GM23338 (cell line): Measurements from ENCODE around the gene GNPTAB. TPM values are rescaled to one million over a fixed set of nuclear protein-coding genes. Genes with fewer than 3 reads are reported as not detected.
"Not testable (repeated sequence)": the region's sequence is repeated elsewhere in the genome, so short reads cannot be mapped to it uniquely, and the experiment has no call there.

ENCODE experiments used
- ATAC-seq: fragments of 200-7000 bp; cut with Tn5 transposase; 3 replicates; pipeline ENCODE4 v1.9.1; 2020
- DNase-seq: peaks from one replicate; pipeline ENCODE4 v3.0.0-alpha.2; 2015; ENCODE audit warnings: low spot score
- H2AFZ ChIP-seq: fragments of 200-600 bp; sonication (generic); 2 replicates; pipeline ENCODE4 v1.8.0; 2016; ENCODE audit warnings: antibody characterized with exemption, mild to moderate bottlenecking, moderate library complexity
- H3F3A ChIP-seq: fragments of 200-600 bp; sonication (generic); replicated peaks from 2 replicates; pipeline ENCODE4 v1.8.0; 2017; ENCODE audit warnings: antibody characterized with exemption, mixed run types, low read depth
- H3K27ac ChIP-seq: fragments of 200-600 bp; sonication (generic); 2 replicates; pipeline ENCODE4 v1.6.1; 2016; ENCODE audit warnings: low read depth
- H3K27me3 ChIP-seq: fragments of 200-600 bp; sonication (generic); 2 replicates; pipeline ENCODE4 v1.8.0; 2016; ENCODE audit warnings: mild to moderate bottlenecking, mixed run types, moderate library complexity; ENCODE audit not compliant: insufficient read depth
- H3K36me3 ChIP-seq: fragments of 200-600 bp; sonication (generic); 2 replicates; pipeline ENCODE4 v1.8.0; 2016; ENCODE audit warnings: mild to moderate bottlenecking; ENCODE audit not compliant: insufficient read depth
- H3K4me1 ChIP-seq: fragments of 200-600 bp; sonication (generic); 2 replicates; pipeline ENCODE4 v1.8.0; 2016; ENCODE audit warnings: mild to moderate bottlenecking, moderate library complexity; ENCODE audit not compliant: insufficient read depth
- H3K4me2 ChIP-seq: fragments of 200-600 bp; sonication (generic); 2 replicates; pipeline ENCODE4 v1.7.1; 2017; ENCODE audit warnings: mixed run types
- H3K4me3 ChIP-seq: fragments of 200-600 bp; sonication (generic); 2 replicates; pipeline ENCODE4 v1.6.1; 2016; ENCODE audit warnings: mixed run types
- H3K79me2 ChIP-seq: fragments of 200-600 bp; sonication (generic); replicated peaks from 2 replicates; pipeline ENCODE4 v1.8.0; 2017; ENCODE audit warnings: mild to moderate bottlenecking; ENCODE audit not compliant: insufficient read depth
- H3K9me2 ChIP-seq: fragments of 200-600 bp; sonication (generic); 2 replicates; pipeline ENCODE4 v1.8.0; 2017; ENCODE audit not compliant: insufficient read depth
- H4K20me1 ChIP-seq: fragments of 200-600 bp; sonication (generic); replicated peaks from 2 replicates; pipeline ENCODE4 v1.8.0; 2017; ENCODE audit warnings: mild to moderate bottlenecking; ENCODE audit not compliant: insufficient read depth
- H3K27ac Mint-ChIP-seq: 2 replicates; pipeline ENCODE4 v1.8.0; 2020; ENCODE audit warnings: inconsistent platforms, mild to moderate bottlenecking, moderate library complexity, mixed read lengths
- H3K27me3 Mint-ChIP-seq: 3 replicates; pipeline ENCODE4 v1.8.0; 2022; ENCODE audit warnings: low read depth, mild to moderate bottlenecking, moderate library complexity, mixed read lengths, inconsistent platforms; ENCODE audit not compliant: insufficient read depth, poor library complexity
- H3K36me3 Mint-ChIP-seq: 3 replicates; pipeline ENCODE4 v1.8.0; 2021; ENCODE audit warnings: low read depth, mild to moderate bottlenecking, inconsistent platforms, moderate library complexity, mixed read lengths
- H3K4me1 Mint-ChIP-seq: 3 replicates; pipeline ENCODE4 v1.8.0; 2020; ENCODE audit warnings: mild to moderate bottlenecking, inconsistent platforms, mixed read lengths
- H3K4me3 Mint-ChIP-seq: 3 replicates; pipeline ENCODE4 v1.8.0; 2021; ENCODE audit warnings: moderate library complexity, mild to moderate bottlenecking, inconsistent platforms, mixed read lengths
- H3K9me3 Mint-ChIP-seq: 3 replicates; pipeline ENCODE4 v1.8.0; 2020; ENCODE audit warnings: moderate library complexity, mild to moderate bottlenecking, inconsistent platforms, mixed read lengths
- NANOG ChIP-seq: IDR thresholded peaks from 2 replicates; pipeline ENCODE4 v1.6.1; 2016; ENCODE audit warnings: antibody characterized with exemption, borderline replicate concordance
- polyA plus RNA-seq: library from polyadenylated mRNA; unstranded; fragments of >200 nt; fragmentation: Nextera tagmentation; extraction: Ambion mirVana; gene quantifications from 2 replicates; pipeline ENCODE4 v1.2.1, GENCODE V29; 2016
- total RNA-seq: library from RNA; depleted of rRNA; stranded (reverse); fragments of >200 nt; shearing (Covaris generic); gene quantifications from 2 replicates; pipeline ENCODE4 v1.2.3, GENCODE V29; 2014
- TF ChIP-seq, protein P1 (sequence below): fragments of 250-450 bp; sonication (Bioruptor Pico); IDR thresholded peaks from 2 replicates; pipeline ENCODE4 v1.5.0; 2020; ENCODE audit warnings: mild to moderate bottlenecking, moderate library complexity

Gene GNPTAB
- total and polyA plus RNA-seq, 2 experiments from 2014 or later: 23.6 to 58.3 TPM

DNA sequence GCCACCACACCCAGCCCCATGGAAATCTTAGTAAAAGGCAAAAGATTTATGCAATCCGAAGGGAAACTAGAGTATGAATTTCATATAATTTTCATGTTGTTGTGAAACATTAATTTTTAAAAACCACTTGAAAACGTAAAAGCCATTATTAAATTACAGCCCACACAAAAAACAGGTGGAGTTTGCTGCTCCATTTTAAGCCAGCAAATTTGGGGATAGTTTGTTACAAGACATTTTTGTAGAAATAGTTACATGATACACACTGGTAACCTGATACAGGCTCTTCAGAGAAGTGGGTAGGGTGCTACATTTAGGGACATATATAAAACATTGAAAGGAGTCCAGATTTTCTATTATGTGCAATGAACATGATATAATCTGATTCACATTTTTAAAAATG lies 17.6 kb downstream of the GNPTAB start:
- H2AFZ ChIP-seq: no peak overlapping the region

DNA sequence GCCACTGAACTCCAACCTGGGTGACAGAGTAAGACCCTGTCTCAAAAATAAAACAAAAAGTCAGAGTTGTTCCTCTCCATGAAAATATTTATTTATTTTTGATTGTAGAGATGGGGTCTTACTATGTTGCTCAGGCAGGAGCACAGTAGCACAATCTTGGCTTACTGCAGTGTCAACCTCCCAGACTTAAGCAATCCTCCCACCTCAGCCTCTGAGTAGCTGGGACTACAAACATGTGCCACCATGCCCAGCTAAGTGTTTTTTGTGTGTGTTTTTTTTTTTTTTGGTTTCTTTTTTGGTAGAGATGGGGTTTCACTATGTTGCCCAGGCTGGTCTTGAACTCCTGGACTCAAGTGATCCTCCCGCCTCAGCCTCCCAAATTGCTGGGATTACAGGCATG lies 18.0 kb downstream of the GNPTAB start:
- not testable (repeated sequence) for H3K4me1 Mint-ChIP-seq, DNase-seq, H3K4me2 ChIP-seq, H3K27ac Mint-ChIP-seq, H3F3A ChIP-seq, H3K27ac ChIP-seq, H2AFZ ChIP-seq, H3K4me1 ChIP-seq, H3K4me3 Mint-ChIP-seq, H3K27me3 ChIP-seq, H3K9me2 ChIP-seq, ATAC-seq, H3K4me3 ChIP-seq, H3K9me3 Mint-ChIP-seq, H3K36me3 Mint-ChIP-seq, H3K27me3 Mint-ChIP-seq, H3K36me3 ChIP-seq, H4K20me1 ChIP-seq
- peaks cover 95% of the 10 kb centered on the region for H3K79me2 ChIP-seq

More for the DNA sequence above, 17.6 kb downstream of the GNPTAB start:
- 0 out of 3 replicates have a peak, but pooled peaks cover under 1% of the 10 kb centered on the region for H3K9me3 Mint-ChIP-seq
- Histone ChIP-seq H3K27ac (no peak overlapping the region), H3K36me3 (no peaks in the 10 kb centered on the region), H4K20me1 (no peaks in the 10 kb centered on the region; the same call in 1 of the 2 replicates), H3K9me2 (no peaks in the 10 kb centered on the region), H3K4me3 (no peak overlapping the region), H3K4me1 (no peaks in the 10 kb centered on the region), H3K79me2 (peaks cover 95% of the 10 kb centered on the region), H3K4me2 (no peak overlapping the region), H3F3A (no peaks in the 10 kb centered on the region), H3K27me3 (no peaks in the 10 kb centered on the region)
- H3K4me3 Mint-ChIP-seq: no peak overlapping the region
- no peak overlapping the region for H3K27ac Mint-ChIP-seq
- no peak for DNase-seq
- no peak for TF ChIP-seq NANOG
- TF ChIP-seq, protein P1, sequence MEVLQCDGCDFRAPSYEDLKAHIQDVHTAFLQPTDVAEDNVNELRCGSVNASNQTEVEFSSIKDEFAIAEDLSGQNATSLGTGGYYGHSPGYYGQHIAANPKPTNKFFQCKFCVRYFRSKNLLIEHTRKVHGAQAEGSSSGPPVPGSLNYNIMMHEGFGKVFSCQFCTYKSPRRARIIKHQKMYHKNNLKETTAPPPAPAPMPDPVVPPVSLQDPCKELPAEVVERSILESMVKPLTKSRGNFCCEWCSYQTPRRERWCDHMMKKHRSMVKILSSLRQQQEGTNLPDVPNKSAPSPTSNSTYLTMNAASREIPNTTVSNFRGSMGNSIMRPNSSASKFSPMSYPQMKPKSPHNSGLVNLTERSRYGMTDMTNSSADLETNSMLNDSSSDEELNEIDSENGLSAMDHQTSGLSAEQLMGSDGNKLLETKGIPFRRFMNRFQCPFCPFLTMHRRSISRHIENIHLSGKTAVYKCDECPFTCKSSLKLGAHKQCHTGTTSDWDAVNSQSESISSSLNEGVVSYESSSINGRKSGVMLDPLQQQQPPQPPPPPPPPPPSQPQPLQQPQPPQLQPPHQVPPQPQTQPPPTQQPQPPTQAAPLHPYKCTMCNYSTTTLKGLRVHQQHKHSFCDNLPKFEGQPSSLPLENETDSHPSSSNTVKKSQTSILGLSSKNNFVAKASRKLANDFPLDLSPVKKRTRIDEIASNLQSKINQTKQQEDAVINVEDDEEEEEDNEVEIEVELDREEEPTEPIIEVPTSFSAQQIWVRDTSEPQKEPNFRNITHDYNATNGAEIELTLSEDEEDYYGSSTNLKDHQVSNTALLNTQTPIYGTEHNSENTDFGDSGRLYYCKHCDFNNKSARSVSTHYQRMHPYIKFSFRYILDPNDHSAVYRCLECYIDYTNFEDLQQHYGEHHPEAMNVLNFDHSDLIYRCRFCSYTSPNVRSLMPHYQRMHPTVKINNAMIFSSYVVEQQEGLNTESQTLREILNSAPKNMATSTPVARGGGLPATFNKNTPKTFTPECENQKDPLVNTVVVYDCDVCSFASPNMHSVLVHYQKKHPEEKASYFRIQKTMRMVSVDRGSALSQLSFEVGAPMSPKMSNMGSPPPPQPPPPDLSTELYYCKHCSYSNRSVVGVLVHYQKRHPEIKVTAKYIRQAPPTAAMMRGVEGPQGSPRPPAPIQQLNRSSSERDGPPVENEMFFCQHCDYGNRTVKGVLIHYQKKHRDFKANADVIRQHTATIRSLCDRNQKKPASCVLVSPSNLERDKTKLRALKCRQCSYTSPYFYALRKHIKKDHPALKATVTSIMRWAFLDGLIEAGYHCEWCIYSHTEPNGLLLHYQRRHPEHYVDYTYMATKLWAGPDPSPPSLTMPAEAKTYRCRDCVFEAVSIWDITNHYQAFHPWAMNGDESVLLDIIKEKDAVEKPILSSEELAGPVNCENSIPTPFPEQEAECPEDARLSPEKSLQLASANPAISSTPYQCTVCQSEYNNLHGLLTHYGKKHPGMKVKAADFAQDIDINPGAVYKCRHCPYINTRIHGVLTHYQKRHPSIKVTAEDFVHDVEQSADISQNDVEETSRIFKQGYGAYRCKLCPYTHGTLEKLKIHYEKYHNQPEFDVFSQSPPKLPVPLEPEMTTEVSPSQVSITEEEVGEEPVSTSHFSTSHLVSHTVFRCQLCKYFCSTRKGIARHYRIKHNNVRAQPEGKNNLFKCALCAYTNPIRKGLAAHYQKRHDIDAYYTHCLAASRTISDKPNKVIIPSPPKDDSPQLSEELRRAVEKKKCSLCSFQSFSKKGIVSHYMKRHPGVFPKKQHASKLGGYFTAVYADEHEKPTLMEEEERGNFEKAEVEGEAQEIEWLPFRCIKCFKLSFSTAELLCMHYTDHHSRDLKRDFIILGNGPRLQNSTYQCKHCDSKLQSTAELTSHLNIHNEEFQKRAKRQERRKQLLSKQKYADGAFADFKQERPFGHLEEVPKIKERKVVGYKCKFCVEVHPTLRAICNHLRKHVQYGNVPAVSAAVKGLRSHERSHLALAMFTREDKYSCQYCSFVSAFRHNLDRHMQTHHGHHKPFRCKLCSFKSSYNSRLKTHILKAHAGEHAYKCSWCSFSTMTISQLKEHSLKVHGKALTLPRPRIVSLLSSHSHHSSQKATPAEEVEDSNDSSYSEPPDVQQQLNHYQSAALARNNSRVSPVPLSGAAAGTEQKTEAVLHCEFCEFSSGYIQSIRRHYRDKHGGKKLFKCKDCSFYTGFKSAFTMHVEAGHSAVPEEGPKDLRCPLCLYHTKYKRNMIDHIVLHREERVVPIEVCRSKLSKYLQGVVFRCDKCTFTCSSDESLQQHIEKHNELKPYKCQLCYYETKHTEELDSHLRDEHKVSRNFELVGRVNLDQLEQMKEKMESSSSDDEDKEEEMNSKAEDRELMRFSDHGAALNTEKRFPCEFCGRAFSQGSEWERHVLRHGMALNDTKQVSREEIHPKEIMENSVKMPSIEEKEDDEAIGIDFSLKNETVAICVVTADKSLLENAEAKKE (CRISPR knock-in tag): no peak
- H3K27me3 Mint-ChIP-seq: peaks cover 4% of the 10 kb centered on the region
- ATAC-seq: no peak
- peaks cover 7% of the 10 kb centered on the region; the same call in 2 of the 3 replicates for H3K36me3 Mint-ChIP-seq
- peaks cover 5% of the 10 kb centered on the region; the same call in 2 of the 3 replicates for H3K4me1 Mint-ChIP-seq

DNA sequence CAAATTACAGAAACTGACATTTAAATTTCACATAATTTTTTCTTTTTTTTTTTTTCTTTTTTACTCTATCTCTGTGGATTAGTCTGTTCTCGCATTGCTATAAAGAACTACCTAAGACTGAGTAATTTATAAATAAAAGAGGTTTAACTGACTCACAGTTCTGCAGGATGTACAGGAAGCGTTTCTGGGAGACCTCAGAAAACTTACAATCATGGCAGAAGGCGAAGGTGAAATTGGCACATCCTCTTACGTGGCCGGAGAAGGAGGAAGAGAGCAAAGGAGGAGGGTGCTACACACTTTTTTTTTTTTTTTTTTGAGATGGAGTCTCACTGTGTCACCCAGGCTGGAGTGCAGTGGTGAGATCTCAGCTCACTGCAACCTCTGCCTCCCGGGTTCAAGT lies 19.4 kb downstream of the GNPTAB start:
- H3K27ac Mint-ChIP-seq, H4K20me1 ChIP-seq: not testable (repeated sequence)

More for the DNA sequence above, 19.4 kb downstream of the GNPTAB start:
- not testable (repeated sequence) for ATAC-seq, DNase-seq, H3K4me3 Mint-ChIP-seq, H2AFZ ChIP-seq, H3K4me2 ChIP-seq, H3K4me3 ChIP-seq, H3K27ac ChIP-seq, H3K36me3 ChIP-seq, H3K9me2 ChIP-seq, H3K36me3 Mint-ChIP-seq, H3K27me3 ChIP-seq, H3K27me3 Mint-ChIP-seq, H3K9me3 Mint-ChIP-seq, H3F3A ChIP-seq
- H3K4me1 Mint-ChIP-seq: peaks cover 16% of the 10 kb centered on the region
- Histone ChIP-seq H3K79me2 (peaks cover 95% of the 10 kb centered on the region), H3K4me1 (peaks cover 12% of the 10 kb centered on the region; the same call in 1 of the 2 replicates)
